ENCODE results near the gene CCHCR1. TPM values are rescaled to one million over a fixed set of nuclear protein-coding genes. Genes with fewer than 3 reads are reported as not detected.
A peak's percentile ranks its signal among the peaks of the same experiment; 100 is the strongest.

CCHCR1 gene
- total and polyA plus RNA-seq, 9 of the 15 experiments (the other 6 are each of a cell fraction or from before 2014, with no cell fraction given): 1.2 to 47.3 (median 32.0) TPM

GRCh38 chr6:31158140-31158862 lies 699 bp upstream of the CCHCR1 start, which contains the start of gene TCF19 (continued):
- no peak for TF ChIP-seq PURB (CRISPR knock-in tag; IDR thresholded peaks at IDR 0.05; ENCODE audit: low read depth)
- TF ChIP-seq POU5F1 (IDR thresholded peaks at IDR 0.05; ENCODE audit: borderline replicate concordance, low read depth, low read length, partially characterized antibody): peak; percentile 21
- no peak for TF ChIP-seq SMARCC2 (IDR thresholded peaks at IDR 0.05; ENCODE audit: low read depth)
- TF ChIP-seq SIN3A (IDR thresholded peaks at IDR 0.05; ENCODE audit: borderline replicate concordance in 2 of 2, control insufficient read depth in 1 of 2, low read depth in 2 of 2, low read length in 2 of 2): peak; percentile 84 to 87; a peak in 3 of 4 replicates
- no peak for TF ChIP-seq CLOCK (CRISPR knock-in tag; IDR thresholded peaks at IDR 0.05; ENCODE audit: borderline replicate concordance)
- peak; percentile 86; the same call in 1 of the 2 replicates for TF ChIP-seq MTA3 (IDR thresholded peaks at IDR 0.05; ENCODE audit: borderline replicate concordance)
- peak in 1 of 2 experiments; percentile 12; a peak in 2 of 4 replicates for TF ChIP-seq UBTF (IDR thresholded peaks at IDR 0.05; ENCODE audit: borderline replicate concordance in 1 of 2, low read depth in 2 of 2, low read length in 2 of 2)
- TF ChIP-seq HNRNPL (IDR thresholded peaks at IDR 0.05; ENCODE audit: low read depth, low read length): no peak
- TF ChIP-seq ATF1 (CRISPR knock-in tag; IDR thresholded peaks at IDR 0.05): no peak
- TF ChIP-seq ATF1 (tag; IDR thresholded peaks at IDR 0.05): peak; percentile 84
- TF ChIP-seq BHLHE40 (IDR thresholded peaks at IDR 0.05; ENCODE audit: low read length): peak; percentile 91
- TF ChIP-seq PML (IDR thresholded peaks at IDR 0.05; ENCODE audit: low read length): no peak
- TF ChIP-seq L3MBTL2 (IDR thresholded peaks at IDR 0.05): peak; percentile 86
- TF ChIP-seq NR2C1 (IDR thresholded peaks at IDR 0.05): no peak
- no peak for TF ChIP-seq NR2C1 (tag; IDR thresholded peaks at IDR 0.05)
- no peak for TF ChIP-seq ZNF764 (CRISPR knock-in tag; IDR thresholded peaks at IDR 0.05; ENCODE audit: low read depth)
- no peak for TF ChIP-seq ARID1B (IDR thresholded peaks at IDR 0.05)
- TF ChIP-seq EHMT2 (IDR thresholded peaks at IDR 0.05): 0 out of 2 replicates have a peak, but pooled peaks have one; percentile 28
- TF ChIP-seq SP2 (IDR thresholded peaks at IDR 0.05; ENCODE audit: extremely low read depth, low read depth, low read length, poor library complexity, severe bottlenecking): peak; percentile 89
- TF ChIP-seq HSF4 (CRISPR knock-in tag; IDR thresholded peaks at IDR 0.05; ENCODE audit: borderline replicate concordance): no peak
- TF ChIP-seq BMI1 (IDR thresholded peaks at IDR 0.05; ENCODE audit: low read length): no peak
